H1 (cell line): ENCODE measurements around the gene FAM83G.

Source experiments
- ATF2 ChIP-seq: IDR thresholded peaks from 2 replicates; pipeline ENCODE4 v1.6.1; 2012; ENCODE audit warnings: low read length, inconsistent platforms
- JUN ChIP-seq: IDR thresholded peaks from 2 replicates; pipeline ENCODE4 v1.6.1; 2011; ENCODE audit warnings: low read depth, mild to moderate bottlenecking, improper control_type of control experiment, low read length
- POLR2A ChIP-seq, 2 experiments: IDR thresholded peaks; 1 replicate in 1 of 2; 2 replicates in 1 of 2; pipeline ENCODE4 v1.6.1; 2011; ENCODE audit warnings: low read depth in 2 of 2, low read length in 2 of 2, mild to moderate bottlenecking in 2 of 2; ENCODE audit errors: control extremely low read depth in 1 of 2
- TF ChIP-seq, protein P1 (sequence below): IDR thresholded peaks from 2 replicates; pipeline ENCODE4 v1.6.1; 2011; ENCODE audit warnings: low read length, improper control_type of control experiment
- TF ChIP-seq, protein P2 (sequence below), 3 experiments: IDR thresholded peaks; 1 replicate in 2 of 3; 2 replicates in 1 of 3; pipeline versions ENCODE4 v1.5.1 to v1.6.1; 2011; ENCODE audit warnings: low read length in 3 of 3, mild to moderate bottlenecking in 3 of 3, inconsistent platforms in 2 of 3, low read depth in 1 of 3, moderate library complexity in 1 of 3; ENCODE audit not compliant: insufficient read depth in 1 of 3; ENCODE audit errors: control extremely low read depth in 1 of 3

- TF ChIP-seq, protein P1, sequence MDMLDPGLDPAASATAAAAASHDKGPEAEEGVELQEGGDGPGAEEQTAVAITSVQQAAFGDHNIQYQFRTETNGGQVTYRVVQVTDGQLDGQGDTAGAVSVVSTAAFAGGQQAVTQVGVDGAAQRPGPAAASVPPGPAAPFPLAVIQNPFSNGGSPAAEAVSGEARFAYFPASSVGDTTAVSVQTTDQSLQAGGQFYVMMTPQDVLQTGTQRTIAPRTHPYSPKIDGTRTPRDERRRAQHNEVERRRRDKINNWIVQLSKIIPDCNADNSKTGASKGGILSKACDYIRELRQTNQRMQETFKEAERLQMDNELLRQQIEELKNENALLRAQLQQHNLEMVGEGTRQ: no peak
- TF ChIP-seq POLR2A (IDR thresholded peaks at IDR 0.05; ENCODE audit: control extremely low read depth in 1 of 2, low read depth in 2 of 2, low read length in 2 of 2) (no peak), JUN (no peak), ATF2 (no peak)
- TF ChIP-seq, protein P2, sequence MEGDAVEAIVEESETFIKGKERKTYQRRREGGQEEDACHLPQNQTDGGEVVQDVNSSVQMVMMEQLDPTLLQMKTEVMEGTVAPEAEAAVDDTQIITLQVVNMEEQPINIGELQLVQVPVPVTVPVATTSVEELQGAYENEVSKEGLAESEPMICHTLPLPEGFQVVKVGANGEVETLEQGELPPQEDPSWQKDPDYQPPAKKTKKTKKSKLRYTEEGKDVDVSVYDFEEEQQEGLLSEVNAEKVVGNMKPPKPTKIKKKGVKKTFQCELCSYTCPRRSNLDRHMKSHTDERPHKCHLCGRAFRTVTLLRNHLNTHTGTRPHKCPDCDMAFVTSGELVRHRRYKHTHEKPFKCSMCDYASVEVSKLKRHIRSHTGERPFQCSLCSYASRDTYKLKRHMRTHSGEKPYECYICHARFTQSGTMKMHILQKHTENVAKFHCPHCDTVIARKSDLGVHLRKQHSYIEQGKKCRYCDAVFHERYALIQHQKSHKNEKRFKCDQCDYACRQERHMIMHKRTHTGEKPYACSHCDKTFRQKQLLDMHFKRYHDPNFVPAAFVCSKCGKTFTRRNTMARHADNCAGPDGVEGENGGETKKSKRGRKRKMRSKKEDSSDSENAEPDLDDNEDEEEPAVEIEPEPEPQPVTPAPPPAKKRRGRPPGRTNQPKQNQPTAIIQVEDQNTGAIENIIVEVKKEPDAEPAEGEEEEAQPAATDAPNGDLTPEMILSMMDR (IDR thresholded peaks at IDR 0.05; ENCODE audit: control extremely low read depth in 1 of 3, insufficient read depth in 1 of 3, low read depth in 1 of 3, low read length in 3 of 3): 0 out of 4 replicates have a peak, but pooled peaks of 1 of the 3 experiments have one; percentile 12
Observed at GRCh38 chr17:18928628-18929125, 75.9 kb downstream of the FAM83G start.
